Activated CD4-positive, alpha-beta memory T cell treated with anti-CD3 and anti-CD28 coated beads for 36 hours (primary cell): ENCODE measurements around the gene ATP8B3. TPM values are rescaled to one million over a fixed set of nuclear protein-coding genes. Genes with fewer than 3 reads are reported as not detected.

Experiments
- CTCF ChIA-PET: fragments of 350-600 bp; sonication (Branson Sonifier 250); formaldehyde crosslinking; loops from one replicate; lab custom pipeline; 2021; ENCODE audit warnings: antibody characterized with exemption, inconsistent platforms; lab: Charles Lee
- POLR2A ChIA-PET: fragments of 350-600 bp; sonication (Branson Sonifier 250); formaldehyde crosslinking; loops from one replicate; lab custom pipeline; 2021; ENCODE audit warnings: antibody characterized with exemption; lab: Charles Lee
- DNase-seq: peaks from one replicate; pipeline ENCODE4 v3.0.0-alpha.2; 2020
- H3K27ac Mint-ChIP-seq: one replicate; pipeline ENCODE4 v1.8.0; 2021; ENCODE audit warnings: mixed read lengths
- H3K27me3 Mint-ChIP-seq: one replicate; pipeline ENCODE4 v1.8.0; 2021; ENCODE audit warnings: mixed read lengths
- H3K36me3 Mint-ChIP-seq: one replicate; pipeline ENCODE4 v1.8.0; 2021; ENCODE audit warnings: mixed read lengths
- H3K4me1 Mint-ChIP-seq: one replicate; pipeline ENCODE4 v1.8.0; 2021; ENCODE audit warnings: low read depth, mixed read lengths
- H3K4me3 Mint-ChIP-seq: one replicate; pipeline ENCODE4 v1.8.0; 2021; ENCODE audit warnings: mild to moderate bottlenecking, mixed read lengths
- H3K9me3 Mint-ChIP-seq: one replicate; pipeline ENCODE4 v1.8.0; 2021; ENCODE audit warnings: mixed read lengths
- intact Hi-C: fragments of 100-400 bp; cut with micrococcal nuclease; formaldehyde crosslinking; loops from one replicate; pipeline ENCODE4 v1.15.1; 2023
- microRNA-seq: library from miRNA; unstranded; fragments of <30 nt; microRNA quantifications from one replicate; pipeline ENCODE4 v1.2.0, GENCODE V29; 2022; ENCODE audit warnings: borderline number of aligned reads, borderline microRNAs expressed, borderline replicate concordance
- total RNA-seq, 2 experiments: library from RNA; stranded (reverse); gene quantifications; one replicate each; pipeline ENCODE4 v1.2.3, GENCODE V29; 2021

Gene ATP8B3
- total RNA-seq, 2 experiments from 2014 or later: 9.6 to 10.0 TPM

DNA sequence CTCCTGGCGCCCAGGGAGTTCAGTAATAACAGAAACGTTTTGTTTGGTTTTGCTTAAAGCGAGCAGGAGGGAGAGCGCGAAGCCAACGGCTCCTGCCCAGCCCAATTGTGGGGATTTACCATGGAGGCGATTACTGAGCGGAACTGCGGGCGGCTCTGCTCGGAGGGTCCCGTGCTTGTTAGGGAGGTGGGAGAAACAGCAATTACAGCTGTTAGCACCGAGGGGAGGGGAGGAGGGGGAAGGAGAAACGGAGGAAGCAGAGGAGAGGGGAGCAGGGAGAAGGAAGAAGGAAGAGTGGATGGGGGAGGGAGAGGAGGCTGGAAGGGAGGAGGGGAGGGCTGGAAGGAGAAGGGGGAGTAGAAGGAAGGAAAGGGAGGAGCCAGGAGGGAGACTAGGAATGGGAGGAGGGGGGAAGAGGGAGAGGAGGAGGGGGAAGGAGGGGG is 66.5 kb downstream of the ATP8B3 start:
- H3K4me1 Mint-ChIP-seq: peaks cover 12% of the 10 kb centered on the region
- no peak overlapping the region for H3K4me3 Mint-ChIP-seq
- no peak overlapping the region for H3K27ac Mint-ChIP-seq
- peaks cover under 1% of the 10 kb centered on the region for H3K9me3 Mint-ChIP-seq
- ChIA-PET POLR2A (no interaction called here), CTCF (interaction anchor here (1.9 kb wide), 1 partner anchor 22 kb away, joined by 7 read pairs; no protein-coding TSS in a partner anchor)
- H3K27me3 Mint-ChIP-seq: peaks cover 26% of the 10 kb centered on the region
- H3K36me3 Mint-ChIP-seq: no peaks in the 10 kb centered on the region
- DNase-seq: no peak
- intact Hi-C loops: no loop called here

DNA sequence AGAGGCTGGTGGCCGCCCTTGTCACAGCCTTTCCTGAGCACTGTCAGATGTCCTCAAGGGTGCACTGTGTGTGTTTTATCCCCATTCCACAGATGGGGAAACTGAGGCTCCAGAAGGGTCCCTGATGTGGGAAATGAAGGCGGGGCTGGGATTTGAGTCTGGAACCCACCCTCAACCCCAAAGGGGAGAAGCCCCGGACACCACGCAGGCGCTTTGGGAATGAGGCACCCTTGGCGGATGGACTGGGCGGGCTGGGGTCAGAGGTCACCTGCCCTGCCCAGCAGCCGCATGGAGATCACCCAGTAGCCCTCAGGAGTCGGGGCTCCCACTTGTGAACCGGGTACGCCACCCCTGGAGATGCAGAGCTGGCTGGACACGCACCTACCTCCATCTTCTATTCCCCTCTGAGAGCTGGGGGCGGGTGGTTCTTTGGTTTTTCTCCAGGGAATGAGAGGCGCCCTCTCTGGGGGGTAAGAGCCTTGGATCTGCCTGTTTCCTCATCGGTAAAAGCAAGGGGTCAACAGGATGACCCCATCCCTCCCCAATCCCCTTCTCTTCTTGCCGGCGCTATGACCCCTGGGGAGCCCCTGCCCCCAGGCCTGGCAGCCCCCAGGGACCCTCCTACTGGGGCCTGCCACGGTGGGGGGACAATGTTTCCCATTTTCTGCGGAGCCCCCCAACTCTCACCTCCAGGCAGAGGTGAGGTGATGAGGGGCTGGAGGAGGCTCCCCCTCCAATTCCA is 67.1 kb downstream of the ATP8B3 start:
- H3K9me3 Mint-ChIP-seq: peaks cover 3% of the 10 kb centered on the region
- intact Hi-C loops: no loop called here
- no peak overlapping the region for H3K4me3 Mint-ChIP-seq
- no peak overlapping the region for H3K27ac Mint-ChIP-seq
- H3K36me3 Mint-ChIP-seq: no peaks in the 10 kb centered on the region
- DNase-seq: no peak
- peaks cover 9% of the 10 kb centered on the region for H3K4me1 Mint-ChIP-seq
- H3K27me3 Mint-ChIP-seq: peaks cover 23% of the 10 kb centered on the region
- ChIA-PET POLR2A (no interaction called here), CTCF (no interaction called here)

DNA sequence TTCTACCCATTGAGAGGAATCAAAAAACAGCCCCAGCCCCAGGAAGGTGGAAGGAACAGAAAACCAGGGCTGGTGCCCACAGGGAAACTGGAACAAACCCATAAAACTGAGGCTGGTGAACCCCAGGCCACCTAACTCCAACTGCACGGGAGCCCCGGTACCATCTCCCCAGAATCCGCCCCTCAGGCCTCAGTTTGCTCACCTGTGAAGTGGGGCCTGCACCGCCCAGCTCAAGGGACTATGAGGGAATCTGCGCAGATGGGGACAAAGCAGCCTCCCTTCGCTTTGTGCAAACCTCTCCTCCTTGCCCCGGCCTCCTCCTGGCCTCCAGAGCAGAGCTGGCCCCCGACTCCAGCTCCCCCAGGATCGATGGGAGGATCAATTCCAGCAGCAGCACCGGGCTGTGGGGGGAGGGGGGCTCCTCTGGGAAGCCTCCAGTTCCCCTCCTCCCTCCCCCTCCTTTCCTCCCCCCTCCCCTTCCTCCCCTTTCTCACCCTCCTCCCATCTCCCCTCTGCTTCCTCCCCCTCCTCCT is 67.9 kb downstream of the ATP8B3 start:
- Mint-ChIP-seq H3K4me1 (peaks cover 7% of the 10 kb centered on the region), H3K27ac (no peak overlapping the region), H3K9me3 (peaks cover 3% of the 10 kb centered on the region), H3K4me3 (no peak overlapping the region), H3K27me3 (peaks cover 23% of the 10 kb centered on the region), H3K36me3 (no peaks in the 10 kb centered on the region)
- ChIA-PET POLR2A (no interaction called here), CTCF (no interaction called here)
- DNase-seq: no peak
- intact Hi-C loops: no loop called here

DNA sequence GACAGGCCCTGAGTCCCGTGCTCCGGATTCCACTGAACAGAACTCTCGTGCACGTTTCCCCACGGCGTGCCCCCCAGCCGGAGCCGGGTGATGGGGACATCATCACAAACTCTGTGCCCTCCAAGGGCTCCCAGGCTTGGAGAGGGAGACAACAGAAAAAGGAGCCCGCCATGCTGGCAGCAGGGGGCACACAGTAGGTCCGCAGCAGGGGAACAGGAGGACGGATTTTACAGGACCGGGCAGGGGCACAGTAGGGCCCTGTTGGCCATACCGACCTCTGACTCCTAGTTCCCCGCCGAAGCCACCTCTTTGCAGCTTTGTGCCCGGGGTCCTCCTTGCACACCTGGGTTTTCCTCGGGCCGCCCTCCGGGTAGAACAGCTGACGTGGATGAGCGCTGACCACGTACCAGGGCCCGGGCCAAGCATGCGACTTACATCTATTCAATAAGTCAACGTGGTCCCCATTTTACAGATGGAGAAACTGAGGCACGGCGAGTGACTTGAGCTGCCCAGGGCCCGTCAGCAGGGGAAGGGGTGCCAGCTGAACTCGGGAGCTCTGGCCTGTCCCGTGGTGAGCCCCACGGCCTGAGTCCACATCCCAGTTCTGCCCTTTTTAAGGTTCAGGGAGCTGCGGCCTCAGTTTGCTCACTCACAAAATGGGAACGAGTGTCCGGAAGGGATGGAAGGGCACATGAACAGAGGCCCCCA is 68.9 kb downstream of the ATP8B3 start:
- intact Hi-C loops: no loop called here
- no peak overlapping the region for H3K4me3 Mint-ChIP-seq
- ChIA-PET POLR2A (no interaction called here), CTCF (interaction anchor here (1.4 kb wide), 1 partner anchor 71 kb away, joined by 4 read pairs; no protein-coding TSS in a partner anchor)
- no peaks in the 10 kb centered on the region for H3K36me3 Mint-ChIP-seq
- DNase-seq: no peak
- peaks cover 24% of the 10 kb centered on the region for H3K27me3 Mint-ChIP-seq
- no peak overlapping the region for H3K27ac Mint-ChIP-seq
- peaks cover 3% of the 10 kb centered on the region for H3K9me3 Mint-ChIP-seq
- H3K4me1 Mint-ChIP-seq: peaks cover 6% of the 10 kb centered on the region

DNA sequence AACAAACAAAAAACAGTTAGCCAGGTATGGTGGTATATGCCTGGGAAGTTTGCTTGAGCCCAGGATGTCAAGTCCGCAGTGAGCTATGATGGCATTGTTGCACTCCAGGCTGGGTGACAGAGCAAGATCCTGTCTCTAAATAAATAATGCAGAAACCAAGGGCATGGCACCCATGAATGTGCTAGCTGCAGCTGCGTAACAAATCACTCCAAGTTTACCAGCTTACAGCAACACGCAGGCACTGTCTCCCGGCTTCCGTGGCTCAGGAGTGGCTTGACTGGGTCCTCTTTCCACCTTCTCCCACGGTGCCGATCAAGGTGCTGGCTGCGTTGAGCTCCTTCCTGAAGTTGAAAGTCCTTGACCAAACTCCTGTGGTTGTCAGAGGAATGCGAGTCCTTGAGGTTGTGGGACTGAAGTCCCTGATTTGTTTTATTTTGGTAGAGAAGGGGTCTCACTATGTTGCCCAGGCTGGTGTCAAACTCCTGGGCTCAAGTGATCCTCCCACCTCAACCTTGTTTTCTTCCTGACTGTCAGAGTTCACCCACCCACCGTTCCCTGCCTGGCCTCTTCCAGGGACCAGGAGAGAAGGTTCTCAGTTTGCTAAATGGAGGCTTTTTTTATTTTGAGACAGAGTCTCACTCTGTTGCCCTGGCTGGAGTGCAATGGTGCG is 72.0 kb downstream of the ATP8B3 start:
- no peak for DNase-seq
- H3K9me3 Mint-ChIP-seq: peaks cover 3% of the 10 kb centered on the region
- H3K27ac Mint-ChIP-seq: no peak overlapping the region
- intact Hi-C loops: no loop called here
- H3K27me3 Mint-ChIP-seq: peaks cover 18% of the 10 kb centered on the region
- no peaks in the 10 kb centered on the region for H3K36me3 Mint-ChIP-seq
- H3K4me3 Mint-ChIP-seq: no peak overlapping the region
- ChIA-PET POLR2A (interaction anchor here (0.7 kb wide), 1 partner anchor 682 kb away, joined by 3 read pairs; no protein-coding TSS in a partner anchor), CTCF (no interaction called here)
- no peaks in the 10 kb centered on the region for H3K4me1 Mint-ChIP-seq

DNA sequence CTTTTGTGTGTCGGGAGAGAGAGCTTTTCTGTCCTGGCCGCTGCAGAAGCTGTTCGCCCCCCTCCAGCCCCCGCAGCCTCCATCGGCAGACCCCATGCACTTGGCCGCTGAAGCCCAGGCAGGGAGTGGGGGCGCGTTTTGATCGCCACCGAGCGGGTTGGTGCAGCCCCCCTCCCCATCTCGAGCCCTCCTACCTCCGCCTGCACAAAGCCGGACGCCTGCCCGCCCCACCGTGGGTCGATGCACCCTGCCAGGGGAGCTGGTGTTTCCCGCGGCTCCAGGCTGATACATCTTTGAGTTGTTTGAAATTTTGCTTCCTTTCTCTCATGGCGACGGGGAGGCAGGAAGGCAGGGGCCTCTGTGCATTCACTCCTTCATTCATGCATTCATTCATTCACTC is 75.1 kb downstream of the ATP8B3 start:
- CTCF ChIA-PET: interaction anchor here (0.6 kb wide), 1 partner anchor 843 kb away, joined by 3 read pairs; no protein-coding TSS in a partner anchor
- H3K9me3 Mint-ChIP-seq: peaks cover 3% of the 10 kb centered on the region
- no peaks in the 10 kb centered on the region for H3K36me3 Mint-ChIP-seq
- H3K27me3 Mint-ChIP-seq: peaks cover 30% of the 10 kb centered on the region
- intact Hi-C loops: no loop called here
- H3K4me1 Mint-ChIP-seq: no peaks in the 10 kb centered on the region
- POLR2A ChIA-PET: no interaction called here
- no peak overlapping the region for H3K4me3 Mint-ChIP-seq
- no peak overlapping the region for H3K27ac Mint-ChIP-seq
- DNase-seq: no peak

DNA sequence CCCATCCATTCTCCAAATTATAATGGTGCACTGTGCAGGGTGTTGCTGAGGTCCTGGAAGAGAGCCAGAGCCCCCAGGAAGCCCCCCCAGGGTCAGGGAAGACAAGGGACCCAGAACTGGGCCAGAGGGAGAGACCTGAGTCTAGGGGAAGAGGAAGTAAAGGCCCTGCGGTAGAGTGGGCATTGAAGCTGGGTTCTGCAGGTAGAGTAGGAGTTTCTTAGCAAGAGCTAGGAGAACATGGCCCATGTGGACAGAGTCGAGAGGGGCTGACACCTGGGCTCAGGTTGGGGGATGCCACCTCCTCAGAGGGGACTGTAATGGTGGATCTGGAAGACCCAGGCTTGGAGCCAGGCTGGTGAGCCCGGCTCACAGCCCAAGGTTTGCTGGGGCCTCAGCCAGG is 75.8 kb downstream of the ATP8B3 start:
- no peak overlapping the region for H3K4me3 Mint-ChIP-seq
- ChIA-PET POLR2A (no interaction called here), CTCF (no interaction called here)
- H3K27ac Mint-ChIP-seq: no peak overlapping the region
- DNase-seq: no peak
- intact Hi-C loops: no loop called here
- H3K27me3 Mint-ChIP-seq: peaks cover 30% of the 10 kb centered on the region
- no peaks in the 10 kb centered on the region for H3K4me1 Mint-ChIP-seq
- H3K9me3 Mint-ChIP-seq: peaks cover 3% of the 10 kb centered on the region
- no peaks in the 10 kb centered on the region for H3K36me3 Mint-ChIP-seq

DNA sequence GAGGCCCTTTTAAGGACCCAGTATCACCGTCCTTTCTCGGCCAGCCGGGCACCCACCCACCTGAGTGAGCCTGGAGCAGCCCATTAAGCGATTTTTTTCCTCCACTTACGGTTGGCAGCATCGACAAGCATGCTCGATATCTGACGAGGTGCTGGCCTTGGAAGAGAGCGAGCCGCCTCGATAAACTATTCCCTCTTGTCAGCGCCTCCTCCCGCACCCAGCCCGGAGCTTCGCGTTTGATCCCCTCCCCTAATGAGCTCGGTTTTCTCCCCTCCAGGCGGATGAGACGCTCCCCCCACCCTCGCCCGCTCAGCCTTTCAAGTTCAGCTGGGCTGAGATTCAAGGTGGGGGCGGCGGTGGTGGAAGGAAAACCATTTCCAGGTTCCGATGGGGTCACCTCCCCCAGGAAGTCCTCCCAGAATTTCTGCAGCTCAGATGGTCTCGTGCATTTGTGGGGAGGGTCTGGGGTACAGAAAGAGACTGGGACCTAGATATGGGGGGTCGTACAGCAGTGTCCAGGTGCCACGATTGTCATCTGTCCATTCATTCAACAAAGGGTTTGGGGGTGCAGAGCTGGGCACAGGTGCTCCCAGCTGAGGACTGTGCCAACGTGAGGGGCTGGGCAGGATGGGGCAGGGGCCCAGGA is 77.6 kb downstream of the ATP8B3 start:
- intact Hi-C loops: no loop called here
- Mint-ChIP-seq H3K27ac (no peak overlapping the region), H3K4me3 (no peak overlapping the region), H3K4me1 (no peaks in the 10 kb centered on the region), H3K36me3 (no peaks in the 10 kb centered on the region), H3K9me3 (no peaks in the 10 kb centered on the region), H3K27me3 (peaks cover 28% of the 10 kb centered on the region)
- POLR2A ChIA-PET: no interaction called here
- CTCF ChIA-PET: interaction anchor here (1.9 kb wide), 1 partner anchor 92 kb away, joined by 4 read pairs; no protein-coding TSS in a partner anchor
- no peak for DNase-seq

Small RNAs within 50 kb of the gene (microRNA-seq; reads per million reads assigned to microRNA genes)
- gene MIR1909: 2.4 reads per million

Other genes starting within 250 kb of the ATP8B3 start
- 1 to 10 TPM; 6.0 to 6.1 TPM for gene MEX3D, start 244.0 kb downstream of the ATP8B3 start, total RNA-seq
- gene MBD3, start 219.4 kb downstream of the ATP8B3 start, total RNA-seq: 10 to 100 TPM; 67.7 to 71.4 TPM
- 100 to 1,000 TPM; 266 to 277 TPM for gene UQCR11, start 206.8 kb downstream of the ATP8B3 start, total RNA-seq
- 10 to 100 TPM; 88.9 to 95.5 TPM for gene TCF3, start 159.7 kb downstream of the ATP8B3 start, total RNA-seq
- gene ONECUT3, start 58.8 kb downstream of the ATP8B3 start, total RNA-seq: not detected
- 10 to 100 TPM; 41.9 to 45.3 TPM for gene REXO1, start 36.2 kb upstream of the ATP8B3 start, total RNA-seq
- 10 to 100 TPM; 23.3 to 24.2 TPM for gene KLF16, start 51.3 kb upstream of the ATP8B3 start, total RNA-seq
- 100 to 1,000 TPM; 108 to 110 TPM for gene ABHD17A, start 73.2 kb upstream of the ATP8B3 start, total RNA-seq
- gene ADAT3, start 93.1 kb upstream of the ATP8B3 start, total RNA-seq: 1 to 10 TPM; 5.7 to 5.8 TPM
- gene SCAMP4, start 93.1 kb upstream of the ATP8B3 start, total RNA-seq: 10 to 100 TPM; 24.2 to 28.4 TPM
- gene CSNK1G2, start 128.9 kb upstream of the ATP8B3 start, total RNA-seq: 10 to 100 TPM; 63.7 to 66.2 TPM
- 10 to 100 TPM; 37.3 to 42.9 TPM for gene BTBD2, start 203.4 kb upstream of the ATP8B3 start, total RNA-seq
- gene MKNK2, start 239.0 kb upstream of the ATP8B3 start, total RNA-seq: 100 to 1,000 TPM; 143 to 157 TPM